Tibial artery (tissue), 4 donors: ENCODE results near the gene CA5A.

ENCODE experiments used
- DNase-seq, 2 donors: peaks; one replicate each; pipeline ENCODE4 v3.0.0-alpha.2; 2019
- H3K27ac ChIP-seq, 2 donors: fragments of 200-600 bp; sonication (generic) in 1 of 2; 1 replicate in 1 of 2; 2 replicates in 1 of 2; pipeline ENCODE4 v1.5.1; 2018 to 2019; ENCODE audit warnings: mild to moderate bottlenecking in 1 of 2
- H3K27me3 ChIP-seq, 2 donors: fragments of 200-600 bp; sonication (generic) in 1 of 2; one replicate each; pipeline versions ENCODE4 v1.5.1 to v1.6.0; 2016 to 2019
- H3K36me3 ChIP-seq, 3 donors: fragments of 200-600 bp; sonication (generic) in 2 of 3; one replicate each; pipeline ENCODE4 v1.5.1; 2016 to 2019; ENCODE audit warnings: mild to moderate bottlenecking in 2 of 3
- H3K4me1 ChIP-seq, 4 donors: fragments of 200-600 bp; sonication (generic) in 2 of 4; 1 replicate in 3 of 4; 2 replicates in 1 of 4; pipeline ENCODE4 v1.5.1; 2016 to 2019
- H3K4me3 ChIP-seq, 2 donors: fragments of 200-600 bp; sonication (generic) in 1 of 2; 1 replicate in 1 of 2; 2 replicates in 1 of 2; pipeline ENCODE4 v1.5.1; 2018 to 2019; ENCODE audit warnings: mild to moderate bottlenecking in 2 of 2
- H3K9me3 ChIP-seq, 3 donors: fragments of 200-600 bp; sonication (generic) in 1 of 3; one replicate each; pipeline ENCODE4 v1.5.1; 2016 to 2019
- intact Hi-C: fragments of 100-400 bp; cut with DNase I; formaldehyde crosslinking; loops from one replicate; pipeline ENCODE4 v1.15.0; 2023; ENCODE audit warnings: low total_unique reads
- TF ChIP-seq, protein P1 (sequence below), 2 experiments: fragments of 200-600 bp in 1 of 2; fragments of 450-650 bp in 1 of 2; IDR thresholded peaks; one replicate each; pipeline ENCODE4 v1.5.1; 2017 to 2019; ENCODE audit warnings: antibody characterized with exemption in 2 of 2, mild to moderate bottlenecking in 1 of 2, moderate library complexity in 1 of 2

The CA5A gene

DNA sequence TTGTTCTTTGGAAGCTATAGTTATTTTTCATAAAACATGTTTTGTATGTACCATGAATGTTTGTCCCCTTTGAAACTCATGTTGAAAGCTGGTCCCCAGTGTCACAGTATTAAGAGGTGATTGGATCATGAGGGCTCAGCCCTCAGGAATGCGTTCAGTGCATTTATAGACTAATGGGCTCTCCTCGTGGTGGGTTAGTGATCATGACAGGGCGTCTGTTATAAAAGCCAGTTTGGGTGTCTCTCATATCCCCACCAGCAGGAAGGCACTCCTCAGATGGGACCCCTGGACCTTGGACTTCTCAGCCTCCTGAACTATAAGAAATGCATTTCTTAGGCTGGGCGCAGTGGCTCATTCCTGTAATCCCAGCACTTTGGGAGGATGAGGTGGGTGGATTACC, 25.3 kb upstream of the CA5A start:
- H3K4me1 ChIP-seq: peaks cover 3 to 20% (median 15%) of the 10 kb centered on the region in 4 donors
- intact Hi-C loops: no loop called here
- no peak overlapping the region for H3K27ac ChIP-seq

DNA sequence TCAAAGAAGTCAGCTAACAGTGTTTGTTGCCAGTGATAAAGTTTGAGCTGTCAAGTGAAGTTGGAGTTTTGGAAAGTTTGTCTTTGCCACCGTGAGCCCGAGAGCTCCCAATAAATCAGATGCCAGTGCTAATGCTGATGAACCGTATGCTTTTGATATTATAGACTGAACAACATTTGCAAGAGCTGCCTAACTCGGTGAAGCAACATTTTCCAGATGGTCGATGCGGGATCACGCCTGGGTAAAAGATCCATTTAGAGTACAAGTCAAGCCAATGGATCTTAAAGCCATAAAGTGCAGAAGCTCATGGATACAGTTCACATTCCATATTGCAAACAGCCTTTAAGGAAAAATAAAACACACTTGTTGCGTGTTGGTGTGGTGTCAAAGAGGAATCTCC, 24.5 kb upstream of the CA5A start:
- Histone ChIP-seq H3K36me3 (peaks cover 0 to 9% (median 0%) of the 10 kb centered on the region in 3 donors), H3K9me3 (no peaks in the 10 kb centered on the region), H3K27ac (no peak overlapping the region), H3K27me3 (no peaks in the 10 kb centered on the region), H3K4me3 (no peak overlapping the region), H3K4me1 (peaks cover under 1 to 19% (median 9%) of the 10 kb centered on the region in 4 donors)
- intact Hi-C loops: no loop called here
- DNase-seq: no peak
- TF ChIP-seq, protein P1, sequence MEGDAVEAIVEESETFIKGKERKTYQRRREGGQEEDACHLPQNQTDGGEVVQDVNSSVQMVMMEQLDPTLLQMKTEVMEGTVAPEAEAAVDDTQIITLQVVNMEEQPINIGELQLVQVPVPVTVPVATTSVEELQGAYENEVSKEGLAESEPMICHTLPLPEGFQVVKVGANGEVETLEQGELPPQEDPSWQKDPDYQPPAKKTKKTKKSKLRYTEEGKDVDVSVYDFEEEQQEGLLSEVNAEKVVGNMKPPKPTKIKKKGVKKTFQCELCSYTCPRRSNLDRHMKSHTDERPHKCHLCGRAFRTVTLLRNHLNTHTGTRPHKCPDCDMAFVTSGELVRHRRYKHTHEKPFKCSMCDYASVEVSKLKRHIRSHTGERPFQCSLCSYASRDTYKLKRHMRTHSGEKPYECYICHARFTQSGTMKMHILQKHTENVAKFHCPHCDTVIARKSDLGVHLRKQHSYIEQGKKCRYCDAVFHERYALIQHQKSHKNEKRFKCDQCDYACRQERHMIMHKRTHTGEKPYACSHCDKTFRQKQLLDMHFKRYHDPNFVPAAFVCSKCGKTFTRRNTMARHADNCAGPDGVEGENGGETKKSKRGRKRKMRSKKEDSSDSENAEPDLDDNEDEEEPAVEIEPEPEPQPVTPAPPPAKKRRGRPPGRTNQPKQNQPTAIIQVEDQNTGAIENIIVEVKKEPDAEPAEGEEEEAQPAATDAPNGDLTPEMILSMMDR (IDR thresholded peaks at IDR 0.05): no peak

More for the DNA sequence above, 25.3 kb upstream of the CA5A start:
- peaks cover 0 to 9% (median 0%) of the 10 kb centered on the region in 3 donors for H3K36me3 ChIP-seq
- no peaks in the 10 kb centered on the region for H3K9me3 ChIP-seq
- DNase-seq: no peak
- TF ChIP-seq, protein P1 (IDR thresholded peaks at IDR 0.05): no peak
- no peaks in the 10 kb centered on the region for H3K27me3 ChIP-seq
- H3K4me3 ChIP-seq: no peak overlapping the region

DNA sequence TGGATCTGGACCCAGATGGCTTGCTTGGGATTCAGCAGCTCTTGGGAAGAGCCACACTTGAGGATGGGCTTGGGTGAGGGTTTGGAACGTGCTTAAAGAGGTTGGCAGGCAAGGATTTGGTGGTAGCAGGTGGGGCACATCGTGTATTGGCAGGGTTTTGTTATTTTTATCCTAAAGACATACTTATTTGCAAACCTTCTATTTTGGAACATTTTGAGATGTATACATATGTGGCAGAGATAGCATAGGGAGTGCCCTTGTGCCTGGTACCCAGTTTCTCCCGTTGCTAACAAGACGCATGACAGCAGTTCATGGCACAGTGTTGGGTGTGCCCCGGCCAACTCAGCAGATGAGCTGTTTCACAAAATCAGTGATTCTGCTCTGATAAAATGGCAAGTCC, 24.0 kb upstream of the CA5A start:
- intact Hi-C loops: no loop called here
- H3K4me3 ChIP-seq: no peak overlapping the region
- no peaks in the 10 kb centered on the region for H3K27me3 ChIP-seq
- no peaks in the 10 kb centered on the region for H3K9me3 ChIP-seq
- H3K27ac ChIP-seq: no peak overlapping the region
- H3K4me1 ChIP-seq: peaks cover 0 to 18% (median 3%) of the 10 kb centered on the region in 4 donors
- TF ChIP-seq, protein P1 (IDR thresholded peaks at IDR 0.05): no peak
- no peak for DNase-seq
- H3K36me3 ChIP-seq: peaks cover 0 to 9% (median 0%) of the 10 kb centered on the region in 3 donors

DNA sequence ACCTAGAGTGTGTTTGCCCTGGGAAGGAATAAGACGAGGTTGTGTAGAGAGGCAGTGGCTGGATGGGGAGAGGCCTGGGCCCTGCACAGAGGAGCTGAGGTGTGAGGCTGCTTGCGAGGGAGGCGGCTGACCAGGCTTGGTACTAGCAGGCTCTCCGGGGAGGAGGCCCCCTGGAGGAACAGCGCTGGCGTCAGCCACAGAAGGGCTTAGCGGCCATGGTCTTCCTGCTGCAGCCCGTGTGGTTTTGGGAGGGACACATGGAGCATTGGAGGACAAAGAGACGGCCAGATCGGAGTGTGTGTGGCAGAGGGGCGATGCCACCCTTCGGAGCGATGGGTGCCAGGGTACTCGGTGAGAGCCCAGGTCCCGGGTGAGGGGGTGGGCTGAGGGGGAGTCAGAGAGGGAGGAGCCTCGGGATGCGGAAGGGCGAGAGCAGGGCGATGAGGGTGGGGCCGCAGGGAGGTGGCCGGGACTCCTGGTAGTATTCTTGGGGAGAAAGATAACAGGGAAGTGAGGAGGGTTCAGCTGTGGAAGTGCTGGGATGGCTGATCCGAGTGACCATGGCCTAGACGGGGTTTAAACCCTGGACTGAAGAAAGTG, 23.2 kb upstream of the CA5A start:
- Histone ChIP-seq H3K9me3 (no peaks in the 10 kb centered on the region), H3K4me3 (no peak overlapping the region), H3K27me3 (no peaks in the 10 kb centered on the region), H3K27ac (no peak overlapping the region), H3K4me1 (peaks cover 0 to 23% (median 5%) of the 10 kb centered on the region in 4 donors), H3K36me3 (peaks cover 0 to 14% (median 0%) of the 10 kb centered on the region in 3 donors)
- DNase-seq: no peak
- TF ChIP-seq, protein P1 (IDR thresholded peaks at IDR 0.05): no peak
- intact Hi-C loops: loop anchor here (5.0 kb wide), 1 partner anchor 613 kb away; the partner anchor contains the start of gene ZC3H18

DNA sequence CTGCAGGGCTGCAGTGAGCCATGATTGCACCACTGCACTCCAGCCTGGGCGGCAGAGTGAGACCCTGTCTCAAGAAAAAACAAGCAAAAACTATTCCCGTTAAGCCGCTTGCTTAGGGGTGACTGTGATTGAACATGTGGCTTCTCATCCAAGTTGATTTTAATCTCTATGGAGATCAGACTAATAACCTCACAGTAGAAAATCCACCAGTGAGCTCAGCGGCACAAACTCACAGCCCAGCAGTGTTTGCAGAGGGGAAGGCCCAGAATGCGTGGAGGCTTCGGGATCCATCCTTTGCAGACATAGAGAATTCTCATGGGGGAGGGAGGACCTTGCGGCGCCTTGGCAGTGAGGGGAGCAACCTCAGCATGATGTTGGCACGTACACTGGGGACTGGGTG, 22.3 kb upstream of the CA5A start:
- DNase-seq: no peak
- intact Hi-C loops: loop anchor here (5.0 kb wide), 1 partner anchor 614 kb away; the partner anchor contains the start of gene ZC3H18
- peaks cover 0 to 29% (median 10%) of the 10 kb centered on the region in 4 donors for H3K4me1 ChIP-seq

More for the DNA sequence above, 22.3 kb upstream of the CA5A start:
- Histone ChIP-seq H3K4me3 (no peak overlapping the region), H3K9me3 (no peaks in the 10 kb centered on the region), H3K36me3 (peaks cover 0 to 14% (median 0%) of the 10 kb centered on the region in 3 donors), H3K27me3 (no peaks in the 10 kb centered on the region), H3K27ac (no peak overlapping the region)
- TF ChIP-seq, protein P1 (IDR thresholded peaks at IDR 0.05): no peak
